Smooth muscle cell (in vitro differentiated cells): Measurements from ENCODE around the gene KCNH1. TPM values are rescaled to one million over a fixed set of nuclear protein-coding genes. Genes with fewer than 3 reads are reported as not detected.

Source experiments
- DNase-seq: peaks from one replicate; lab custom pipeline; 2025; ENCODE audit not compliant: unreplicated experiment; lab: John Stamatoyannopoulos, UW
- H2AFZ ChIP-seq: fragments of 200-600 bp; sonication (generic); 2 replicates; pipeline ENCODE4 v1.6.0; 2016; ENCODE audit warnings: antibody characterized with exemption, low read depth, mild to moderate bottlenecking
- H3F3A ChIP-seq: fragments of 200-600 bp; sonication (generic); 2 replicates; pipeline ENCODE4 v1.6.0; 2017; ENCODE audit warnings: antibody characterized with exemption, low read depth
- H3K27ac ChIP-seq: fragments of 200-600 bp; sonication (generic); 2 replicates; pipeline ENCODE4 v1.5.1; 2016; ENCODE audit warnings: low read depth, mild to moderate bottlenecking
- H3K27me3 ChIP-seq: fragments of 200-600 bp; sonication (generic); 2 replicates; pipeline ENCODE4 v1.6.1; 2016; ENCODE audit warnings: low read depth, mild to moderate bottlenecking
- H3K36me3 ChIP-seq: fragments of 200-600 bp; sonication (generic); 2 replicates; pipeline ENCODE4 v1.5.1; 2016; ENCODE audit warnings: low read depth
- H3K4me1 ChIP-seq: fragments of 200-600 bp; sonication (generic); 2 replicates; pipeline ENCODE4 v1.5.1; 2016; ENCODE audit warnings: low read depth
- H3K4me2 ChIP-seq: fragments of 200-600 bp; sonication (generic); 2 replicates; pipeline ENCODE4 v1.6.0; 2016; ENCODE audit warnings: mild to moderate bottlenecking
- H3K4me3 ChIP-seq: fragments of 200-600 bp; sonication (generic); 2 replicates; pipeline ENCODE4 v1.5.1; 2016; ENCODE audit warnings: mild to moderate bottlenecking
- H3K79me2 ChIP-seq: fragments of 200-600 bp; sonication (generic); 2 replicates; pipeline ENCODE4 v1.6.0; 2016; ENCODE audit warnings: low read depth, mild to moderate bottlenecking
- H3K9ac ChIP-seq: fragments of 200-600 bp; sonication (generic); 2 replicates; pipeline ENCODE4 v1.6.0; 2016; ENCODE audit warnings: low read depth
- H3K9me3 ChIP-seq: fragments of 200-600 bp; sonication (generic); replicated peaks from 2 replicates; pipeline ENCODE4 v1.5.1; 2016; ENCODE audit warnings: low read depth
- H4K20me1 ChIP-seq: fragments of 200-600 bp; sonication (generic); 2 replicates; pipeline ENCODE4 v1.6.0; 2016; ENCODE audit warnings: low read depth
- WGBS: methylation state at CpG from one replicate; pipeline ENCODE4 v1.1.7; 2016; ENCODE audit warnings: low lambda C conversion rate; 5-methylcytosine and 5-hydroxymethylcytosine counted together
- polyA plus RNA-seq: library from polyadenylated mRNA; unstranded; fragments of >200 nt; fragmentation: Nextera tagmentation; extraction: Ambion mirVana; gene quantifications from 2 replicates; pipeline ENCODE4 v1.2.1, GENCODE V29; 2016
- total RNA-seq: library from RNA; depleted of rRNA; stranded (reverse); fragments of >200 nt; gene quantifications from 2 replicates; pipeline ENCODE4 v1.2.3, GENCODE V29; 2014
- TF ChIP-seq, protein P1 (sequence below): fragments of 200-600 bp; sonication (generic); IDR thresholded peaks from 2 replicates; pipeline ENCODE4 v1.5.1; 2017; ENCODE audit warnings: borderline replicate concordance, mild to moderate bottlenecking, antibody characterized with exemption; ENCODE audit not compliant: insufficient read depth, poor library complexity, severe bottlenecking

Gene KCNH1
- total and polyA plus RNA-seq, 2 experiments from 2014 or later = 0.30 to 1.9 TPM

DNA sequence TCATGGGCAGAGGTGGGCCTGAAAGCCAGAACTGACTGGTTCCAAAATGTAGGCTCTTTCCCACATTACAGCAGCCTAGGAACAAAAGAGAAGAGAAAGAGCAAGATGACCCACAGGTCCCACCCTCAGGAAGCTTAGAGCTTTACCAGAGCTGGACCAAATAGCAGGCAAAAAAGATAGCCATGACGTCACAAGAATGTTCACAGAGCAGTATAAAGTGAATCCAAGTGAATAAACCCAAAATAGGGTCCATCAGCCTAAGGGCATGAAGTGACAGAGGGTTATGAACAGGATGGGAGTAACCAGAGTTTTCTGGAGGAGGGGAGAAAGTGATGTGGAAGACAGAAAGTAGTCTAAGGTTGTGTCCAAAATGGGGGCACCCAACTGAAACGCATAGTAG lies 221.2 kb downstream of the KCNH1 start:
- no peak overlapping the region for H2AFZ ChIP-seq
- no peak for DNase-seq
- WGBS = 88% methylated on average over 2 of the region's 2 CpGs

DNA sequence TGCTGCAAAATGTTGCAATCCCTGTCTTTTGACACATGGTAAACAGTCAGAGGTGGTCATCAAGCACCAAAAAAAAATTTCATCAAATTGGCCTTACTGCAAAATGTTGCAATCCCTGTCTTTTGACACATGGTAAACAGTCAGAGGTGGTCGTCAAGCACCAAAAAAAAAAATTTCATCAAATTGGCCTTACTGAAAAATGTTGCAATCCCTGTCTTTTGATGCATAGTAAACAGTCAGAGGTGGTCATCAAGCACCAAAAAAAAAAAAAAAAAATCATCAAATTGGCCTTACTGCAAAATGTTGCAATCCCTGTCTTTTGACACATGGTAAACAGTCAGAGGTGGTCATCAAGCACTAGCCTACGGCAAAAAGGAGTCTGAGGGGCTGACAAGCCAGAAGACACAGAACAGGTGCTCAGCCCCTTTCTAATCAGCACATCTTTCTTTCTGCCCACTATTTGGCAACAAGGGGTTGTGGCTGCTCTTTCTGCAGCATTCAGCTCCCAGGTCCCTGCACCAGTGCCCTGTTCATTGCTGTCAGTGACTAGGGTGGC lies 223.8 kb downstream of the KCNH1 start:
- no peaks in the 10 kb centered on the region for H3K9me3 ChIP-seq
- H3K36me3 ChIP-seq = no peaks in the 10 kb centered on the region
- H3K27ac ChIP-seq = no peak overlapping the region
- H3K79me2 ChIP-seq = no peaks in the 10 kb centered on the region
- no peak for DNase-seq
- no peaks in the 10 kb centered on the region for H4K20me1 ChIP-seq
- peaks cover 11% of the 10 kb centered on the region for H3K27me3 ChIP-seq
- 85% methylated on average over 2 of the region's 2 CpGs for WGBS
- peaks cover 5% of the 10 kb centered on the region for H3K4me1 ChIP-seq
- H2AFZ ChIP-seq = no peak overlapping the region
- H3K9ac ChIP-seq = no peak overlapping the region
- H3F3A ChIP-seq = no peaks in the 10 kb centered on the region
- TF ChIP-seq, protein P1, sequence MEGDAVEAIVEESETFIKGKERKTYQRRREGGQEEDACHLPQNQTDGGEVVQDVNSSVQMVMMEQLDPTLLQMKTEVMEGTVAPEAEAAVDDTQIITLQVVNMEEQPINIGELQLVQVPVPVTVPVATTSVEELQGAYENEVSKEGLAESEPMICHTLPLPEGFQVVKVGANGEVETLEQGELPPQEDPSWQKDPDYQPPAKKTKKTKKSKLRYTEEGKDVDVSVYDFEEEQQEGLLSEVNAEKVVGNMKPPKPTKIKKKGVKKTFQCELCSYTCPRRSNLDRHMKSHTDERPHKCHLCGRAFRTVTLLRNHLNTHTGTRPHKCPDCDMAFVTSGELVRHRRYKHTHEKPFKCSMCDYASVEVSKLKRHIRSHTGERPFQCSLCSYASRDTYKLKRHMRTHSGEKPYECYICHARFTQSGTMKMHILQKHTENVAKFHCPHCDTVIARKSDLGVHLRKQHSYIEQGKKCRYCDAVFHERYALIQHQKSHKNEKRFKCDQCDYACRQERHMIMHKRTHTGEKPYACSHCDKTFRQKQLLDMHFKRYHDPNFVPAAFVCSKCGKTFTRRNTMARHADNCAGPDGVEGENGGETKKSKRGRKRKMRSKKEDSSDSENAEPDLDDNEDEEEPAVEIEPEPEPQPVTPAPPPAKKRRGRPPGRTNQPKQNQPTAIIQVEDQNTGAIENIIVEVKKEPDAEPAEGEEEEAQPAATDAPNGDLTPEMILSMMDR = no peak
- no peak overlapping the region for H3K4me2 ChIP-seq
- no peak overlapping the region for H3K4me3 ChIP-seq

More for the DNA sequence above, 221.2 kb downstream of the KCNH1 start:
- Histone ChIP-seq H3K4me1 (peaks cover 10% of the 10 kb centered on the region), H3K27ac (no peak overlapping the region), H3K4me2 (no peak overlapping the region), H4K20me1 (no peaks in the 10 kb centered on the region), H3K27me3 (peaks cover 3% of the 10 kb centered on the region), H3K36me3 (no peaks in the 10 kb centered on the region), H3F3A (no peaks in the 10 kb centered on the region), H3K9me3 (no peaks in the 10 kb centered on the region), H3K4me3 (no peak overlapping the region), H3K9ac (no peak overlapping the region), H3K79me2 (no peaks in the 10 kb centered on the region)
- TF ChIP-seq, protein P1 = no peak

- no peak for DNase-seq
- Histone ChIP-seq H3K4me3 (no peak overlapping the region), H3K4me1 (peaks cover 5% of the 10 kb centered on the region), H3K36me3 (no peaks in the 10 kb centered on the region), H3K9me3 (no peaks in the 10 kb centered on the region), H2AFZ (no peak overlapping the region), H3K27ac (no peak overlapping the region), H3K79me2 (no peaks in the 10 kb centered on the region), H4K20me1 (no peaks in the 10 kb centered on the region), H3K4me2 (no peak overlapping the region), H3K27me3 (peaks cover 13% of the 10 kb centered on the region), H3K9ac (no peak overlapping the region), H3F3A (no peaks in the 10 kb centered on the region)
- WGBS = 70% methylated on average over 3 of the region's 3 CpGs
- TF ChIP-seq, protein P1 = no peak
Measured at GRCh38 chr1:210908791-210909190, 225.2 kb downstream of the KCNH1 start.

- Histone ChIP-seq H3K4me3 (no peak overlapping the region), H4K20me1 (no peaks in the 10 kb centered on the region), H3K9ac (no peak overlapping the region), H2AFZ (no peak overlapping the region), H3K27ac (no peak overlapping the region), H3K36me3 (no peaks in the 10 kb centered on the region), H3K79me2 (no peaks in the 10 kb centered on the region), H3K4me2 (no peak overlapping the region), H3K4me1 (peaks cover 5% of the 10 kb centered on the region), H3K27me3 (peaks cover 13% of the 10 kb centered on the region), H3F3A (no peaks in the 10 kb centered on the region), H3K9me3 (no peaks in the 10 kb centered on the region)
- no peak for DNase-seq
- WGBS = 82% methylated on average over 5 of the region's 5 CpGs
- TF ChIP-seq, protein P1 = no peak
Measured at GRCh38 chr1:210908257-210908656, 225.7 kb downstream of the KCNH1 start.
